DMS153 (cell line): ENCODE data around the gene VAMP8.
"Not testable (repeated sequence)": the region's sequence is repeated elsewhere in the genome, so short reads cannot be mapped to it uniquely, and the experiment has no call there.

Experiments
- DNase-seq: peaks from one replicate; lab custom pipeline; 2025; lab: John Stamatoyannopoulos, UW

Gene VAMP8

DNA sequence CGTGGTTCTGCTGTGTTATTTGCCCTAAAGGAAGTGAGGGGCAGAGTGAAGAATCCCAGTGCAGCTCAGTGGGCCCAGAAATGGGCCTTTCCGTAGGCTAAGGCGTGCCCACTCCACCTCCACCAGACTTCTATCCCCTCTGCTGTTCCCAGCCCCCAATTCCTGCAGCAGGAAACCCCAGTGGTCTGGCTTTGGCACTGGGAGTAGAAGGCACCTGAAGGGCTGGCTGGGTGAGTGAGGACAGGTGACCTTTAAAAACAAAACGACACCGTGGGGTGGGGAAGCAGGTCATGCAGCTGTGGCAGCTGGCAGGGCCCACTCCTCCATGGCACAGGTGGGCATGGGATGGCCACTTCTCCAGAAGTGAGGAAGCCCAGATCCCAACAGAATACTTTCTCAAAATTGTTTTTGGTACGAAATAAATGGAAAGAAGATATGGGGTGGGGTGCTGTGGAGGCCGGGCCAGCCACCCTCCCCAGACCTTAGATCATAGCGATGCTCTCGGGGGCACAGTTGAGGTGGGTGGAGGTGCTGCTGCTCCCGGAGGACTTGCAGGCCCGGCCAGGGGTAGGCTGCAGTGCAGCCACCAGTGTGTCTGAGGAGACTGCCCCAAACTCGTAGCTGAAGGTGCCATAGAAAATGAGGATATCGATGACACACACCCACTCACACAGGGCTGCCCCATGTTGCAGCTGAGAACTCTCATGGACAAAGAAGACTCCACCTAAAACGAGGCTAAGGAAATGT, 21.4 kb downstream of the VAMP8 start:
- DNase-seq = no peak

DNA sequence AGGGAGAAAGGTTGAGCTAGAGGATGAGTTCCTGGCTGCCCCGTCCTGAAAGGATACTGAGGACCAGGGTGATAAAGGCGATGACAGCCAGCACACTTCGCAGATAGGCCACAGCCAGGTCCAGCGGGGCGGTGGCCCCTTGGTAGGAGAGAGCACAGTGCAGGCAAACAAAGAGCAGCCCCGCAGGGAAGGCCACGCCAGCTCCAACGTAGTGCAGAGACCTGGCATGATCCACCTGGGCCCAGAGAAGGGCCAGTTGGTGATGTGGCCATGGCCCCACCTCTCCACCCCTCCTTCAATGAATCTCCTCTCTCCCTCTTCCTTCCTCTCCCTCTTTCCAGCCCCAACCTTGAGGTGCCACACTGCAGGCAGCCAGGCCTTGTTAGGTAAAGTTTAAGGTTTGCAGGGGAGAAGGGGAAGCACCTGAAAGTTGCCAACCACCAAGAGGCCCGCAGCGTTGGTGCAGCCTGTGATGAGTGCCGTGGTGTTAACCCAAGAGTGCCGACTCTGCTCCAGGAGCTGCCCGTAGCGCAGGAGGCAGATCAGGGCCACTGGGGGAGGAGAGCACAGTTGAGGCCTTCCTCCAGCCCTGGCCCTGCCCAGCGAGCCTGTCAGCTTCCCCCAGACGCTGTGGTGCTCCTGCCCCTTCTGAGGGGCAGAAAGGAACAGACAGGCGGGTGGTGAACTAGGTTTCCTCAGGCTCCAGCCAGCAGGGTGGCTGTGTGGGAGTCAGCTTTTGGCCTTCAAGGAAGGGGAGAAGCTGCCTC, 22.3 kb downstream of the VAMP8 start:
- no peak for DNase-seq

DNA sequence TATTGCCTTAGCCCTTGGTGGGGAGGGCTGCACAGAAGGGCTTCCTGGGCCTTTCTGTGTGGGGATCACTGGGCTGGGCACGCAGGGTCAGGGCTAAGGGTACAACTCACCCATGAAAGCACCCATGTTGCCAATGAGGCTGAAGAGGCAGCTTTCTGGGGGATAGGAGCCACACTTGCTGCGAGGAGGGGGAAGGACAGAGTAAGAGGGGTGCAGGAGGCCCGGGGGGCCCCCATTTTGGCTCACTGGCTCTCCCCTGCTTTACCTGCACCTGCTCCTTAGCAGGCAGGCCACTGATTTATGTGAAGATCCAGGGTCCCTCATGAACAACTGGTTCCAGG, 22.8 kb downstream of the VAMP8 start:
- DNase-seq = no peak

DNA sequence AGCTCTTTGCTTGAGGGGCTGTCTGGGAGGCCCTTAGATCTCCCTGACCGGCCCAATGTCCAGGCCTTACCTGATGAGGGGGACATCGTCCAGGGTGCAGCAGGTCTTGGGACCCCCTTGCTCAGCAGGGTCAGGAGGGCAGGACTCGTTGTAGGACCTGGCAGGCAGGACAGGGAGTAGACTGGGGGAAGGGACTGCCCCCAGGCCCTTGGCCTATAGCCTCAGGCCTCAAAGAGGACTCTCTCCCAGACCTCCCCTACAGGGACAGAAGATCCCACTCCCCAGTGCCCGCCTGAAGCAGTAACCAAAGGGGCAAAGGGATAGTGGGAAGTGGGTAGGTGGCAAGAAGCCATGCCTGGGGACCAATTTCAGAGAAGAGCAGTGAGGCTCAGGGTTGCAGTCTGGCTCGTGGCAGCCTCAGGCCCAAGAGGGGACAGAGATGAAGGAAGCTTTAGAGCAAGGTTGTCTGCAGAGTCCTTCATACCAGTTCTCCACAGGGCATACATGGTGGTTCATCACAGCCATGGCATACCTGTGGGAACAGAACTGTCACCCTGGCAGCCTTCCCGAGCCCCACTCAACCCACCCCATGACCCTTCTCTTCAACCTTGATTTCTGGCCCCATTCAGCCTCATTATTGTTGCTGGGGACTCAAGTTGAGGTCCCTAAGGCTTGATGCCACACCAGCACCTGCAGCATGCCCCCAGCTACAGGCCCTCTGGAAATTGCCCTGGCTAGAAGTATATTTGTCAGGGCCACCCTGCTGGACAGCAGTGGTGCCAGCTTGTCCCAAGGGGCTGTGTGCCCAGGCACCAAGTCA, 23.8 kb downstream of the VAMP8 start:
- DNase-seq = no peak

DNA sequence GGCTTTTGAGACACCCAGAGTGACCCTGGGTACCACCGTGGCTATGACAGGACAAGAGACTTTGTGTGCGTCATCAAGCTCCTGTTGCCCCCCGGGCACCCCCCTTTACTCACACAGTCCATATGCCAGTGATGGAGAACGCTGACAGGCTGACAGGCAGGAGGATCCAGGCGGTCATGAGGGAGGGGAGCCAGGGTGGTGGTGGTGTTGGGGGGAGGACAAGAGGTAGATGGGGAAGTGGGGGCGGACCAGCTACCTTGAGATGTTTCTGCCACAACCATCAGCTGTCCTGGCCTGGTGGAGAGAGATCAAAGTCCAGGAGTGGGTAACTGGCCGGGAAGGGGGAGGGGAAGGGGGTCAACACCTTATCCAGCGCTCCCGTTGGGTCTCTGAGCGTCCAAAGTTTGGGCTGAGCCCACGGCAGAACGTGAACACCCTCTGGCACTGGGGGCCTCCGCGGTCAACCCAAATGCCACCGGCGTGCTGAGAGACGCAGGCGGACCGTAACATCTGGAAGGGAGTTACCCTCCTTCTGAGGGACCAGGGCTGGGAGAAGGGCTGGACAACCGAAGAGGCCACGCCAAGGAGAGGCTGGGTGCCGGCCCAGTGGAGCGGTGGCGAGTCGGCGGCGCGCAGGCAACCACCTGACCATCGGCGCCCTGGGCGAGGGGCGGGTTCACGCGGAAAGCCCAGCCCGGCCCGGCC, 24.5 kb downstream of the VAMP8 start:
- no peak for DNase-seq

DNA sequence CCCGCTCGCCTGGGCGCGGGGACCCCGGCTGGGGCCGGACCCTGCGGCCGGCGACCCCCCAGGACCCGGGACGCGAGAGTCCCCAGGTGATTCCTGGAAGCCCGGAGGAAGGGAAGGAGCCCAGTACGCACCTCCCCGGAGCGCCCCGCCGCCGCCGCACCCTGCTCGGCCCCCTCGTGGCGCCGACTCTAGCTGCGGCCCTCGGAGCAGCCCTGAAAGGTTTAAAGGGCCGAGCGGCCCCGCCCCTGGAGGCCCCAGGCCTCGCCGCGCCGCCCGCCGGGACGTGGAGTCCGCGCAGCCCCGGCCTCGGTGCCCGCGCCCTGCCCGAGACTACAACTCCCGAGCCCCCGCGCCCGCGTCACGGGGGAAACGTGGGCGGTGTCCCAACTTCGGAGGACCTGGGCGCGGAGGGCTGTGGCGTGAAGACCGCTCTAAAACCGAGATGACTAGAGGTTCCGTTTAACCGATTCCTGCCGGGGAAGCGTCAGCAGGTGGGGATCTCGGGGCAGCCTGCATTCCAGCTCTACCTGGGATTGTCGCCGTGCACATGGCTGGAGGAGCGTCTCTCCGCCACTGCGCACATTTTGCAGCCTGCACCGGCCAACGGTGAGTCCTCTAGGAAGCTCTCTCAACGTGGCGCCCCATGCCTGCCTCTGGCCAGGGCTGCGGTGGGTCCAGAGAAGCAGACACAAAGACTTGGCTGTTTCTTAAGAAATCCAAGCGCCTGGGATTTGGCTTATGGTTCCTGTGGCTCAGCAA, 25.3 kb downstream of the VAMP8 start, which contains the start of gene TMEM150A:
TSS of gene TMEM150A (minus strand) at position 223 of the 759 bp plus-strand sequence. CDS start 750 bp downstream, outside the sequence.
- DNase-seq = peak; percentile 69

DNA sequence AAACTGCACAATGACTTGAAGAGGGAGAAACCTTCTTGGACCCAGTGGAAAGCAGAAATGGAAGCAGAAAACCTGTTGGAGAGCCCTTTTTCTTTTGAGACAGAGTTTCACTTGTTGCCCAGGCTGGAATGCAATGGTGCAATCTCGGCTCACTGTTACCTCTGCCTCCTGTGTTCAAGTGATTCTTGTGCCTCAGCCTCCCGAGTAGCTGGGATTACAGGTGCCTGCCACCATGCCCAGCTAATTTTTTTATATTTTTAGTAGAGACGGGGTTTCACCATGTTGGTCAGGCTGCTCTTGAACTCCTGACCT, 26.7 kb downstream of the VAMP8 start:
- not testable (repeated sequence) for DNase-seq

DNA sequence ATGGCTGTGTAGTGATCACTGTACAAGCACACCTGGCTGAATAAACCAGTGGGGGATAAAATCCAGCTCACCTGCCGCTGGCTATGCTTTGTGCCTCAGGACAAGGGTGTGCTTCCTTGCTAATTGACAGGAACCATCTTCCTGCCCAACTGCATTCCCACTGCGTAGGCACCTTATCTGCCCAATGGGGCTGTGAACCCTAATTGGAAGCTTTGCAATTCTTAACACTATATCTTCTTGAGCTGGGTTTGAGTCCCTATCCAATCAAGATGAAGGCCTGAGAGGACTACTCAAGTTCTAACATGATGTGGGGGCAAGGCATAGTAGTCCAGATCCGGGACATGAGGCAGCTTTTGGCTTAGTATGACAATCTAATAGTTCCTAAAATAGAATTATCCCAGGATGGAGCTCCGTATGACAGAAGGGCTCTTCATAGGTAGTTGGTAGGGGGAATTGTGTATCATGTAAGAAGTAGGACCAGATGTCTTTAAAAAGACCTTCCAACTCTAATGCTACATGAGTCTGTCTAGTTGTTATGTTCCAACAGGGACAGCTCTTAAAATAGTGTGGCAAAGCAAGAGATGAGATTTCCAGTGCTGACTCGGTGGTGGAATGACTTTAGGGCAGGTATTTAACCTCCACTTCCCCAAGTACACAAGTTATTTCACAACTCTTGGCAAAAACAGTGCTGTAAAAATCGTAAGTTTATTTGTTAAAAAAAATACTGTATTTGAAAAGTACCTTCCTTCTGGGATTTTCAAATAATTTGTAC, 27.4 kb downstream of the VAMP8 start:
- DNase-seq = no peak

DNA sequence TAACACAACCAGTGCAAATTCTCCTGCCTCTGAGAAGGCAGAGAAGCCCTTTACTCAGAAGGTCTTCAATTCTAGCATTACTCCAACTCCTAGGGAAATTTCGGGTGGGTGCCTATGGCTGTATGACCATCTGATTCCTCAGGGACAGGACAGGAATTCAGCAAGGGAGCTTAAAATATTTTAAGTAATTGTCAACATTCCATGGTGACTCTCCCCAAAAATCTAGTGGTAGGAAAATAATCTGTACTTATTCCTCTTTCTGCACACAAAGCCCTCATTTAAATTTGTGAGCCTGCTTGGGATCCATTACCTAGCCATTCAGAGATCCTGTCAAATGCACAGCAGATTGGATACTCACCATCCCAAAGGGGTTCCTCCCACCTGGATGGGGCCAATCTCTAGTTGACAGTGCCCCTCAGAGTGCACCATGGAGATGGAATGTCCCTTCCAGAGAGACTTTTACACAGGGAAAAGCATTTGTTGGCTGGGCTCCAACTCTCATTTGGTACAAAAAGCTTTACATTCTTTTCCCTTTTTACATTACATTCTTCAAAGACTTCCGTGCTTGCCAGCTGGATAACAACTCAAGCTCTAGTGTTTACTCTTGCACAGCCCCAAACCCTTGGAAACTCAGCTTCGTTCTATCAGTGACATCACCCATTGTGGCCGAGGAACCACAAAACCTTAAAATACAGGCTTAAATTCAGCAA, 28.2 kb downstream of the VAMP8 start:
- no peak for DNase-seq

DNA sequence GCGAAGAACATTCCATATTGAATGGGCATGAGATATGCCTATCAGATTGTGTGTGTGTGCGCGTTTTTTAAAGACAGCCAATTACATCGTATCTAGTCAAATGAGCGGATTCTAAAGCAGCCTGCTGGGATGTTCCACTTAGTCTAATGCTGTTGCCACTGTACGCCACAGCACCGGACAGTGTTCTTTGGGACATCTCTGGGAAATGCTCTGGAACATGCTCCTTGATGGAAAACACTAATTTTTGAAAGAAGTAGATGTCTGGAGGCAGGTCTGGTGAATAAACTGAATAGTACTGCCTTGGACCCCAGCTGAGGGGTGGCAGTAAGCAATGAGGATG, 28.7 kb downstream of the VAMP8 start:
- no peak for DNase-seq

DNA sequence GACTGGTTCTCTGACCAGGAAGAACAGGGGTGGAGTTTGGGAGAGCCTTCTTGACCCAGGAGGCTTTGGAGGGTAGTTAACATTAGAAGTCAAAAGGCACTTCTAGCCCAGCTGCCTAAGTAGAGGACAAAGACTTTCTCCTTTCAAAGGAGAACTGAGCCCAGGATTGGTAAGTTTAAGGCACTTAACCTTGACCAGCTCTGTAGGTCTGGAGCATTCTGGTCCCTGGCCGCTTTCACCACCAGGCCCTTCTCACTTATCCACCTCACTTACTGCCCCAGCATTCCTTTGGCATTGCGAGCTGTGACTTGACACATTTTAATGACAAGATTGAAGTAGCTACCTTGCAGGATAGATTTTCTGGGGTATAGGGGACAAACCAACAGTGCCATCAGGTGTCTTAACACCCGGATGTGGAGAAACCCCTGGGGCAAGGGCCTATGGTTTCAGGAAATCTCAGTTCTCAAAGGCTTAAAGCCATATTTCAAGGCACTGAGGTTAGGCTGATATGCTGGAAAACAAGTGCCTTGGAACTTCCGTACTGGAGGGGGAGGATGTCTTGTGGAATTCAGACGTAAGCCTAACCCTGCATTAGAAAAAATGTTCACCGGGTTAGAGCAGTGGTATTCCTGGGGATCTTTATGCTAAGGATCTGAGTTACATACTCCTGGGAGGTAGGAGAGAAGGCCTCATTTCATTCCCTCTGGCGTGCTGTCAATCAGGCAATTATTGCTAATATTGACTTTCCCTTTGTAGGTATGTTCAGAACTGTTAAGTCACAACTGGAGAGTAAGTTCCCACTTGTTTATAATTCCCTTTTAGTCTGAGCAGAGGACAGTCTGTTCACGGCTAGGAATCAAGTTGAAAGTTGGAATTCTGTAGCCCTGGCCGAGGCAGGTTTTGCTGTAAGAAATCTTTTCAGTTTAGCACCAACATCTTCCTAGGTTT, 30.2 kb downstream of the VAMP8 start:
- DNase-seq = no peak

DNA sequence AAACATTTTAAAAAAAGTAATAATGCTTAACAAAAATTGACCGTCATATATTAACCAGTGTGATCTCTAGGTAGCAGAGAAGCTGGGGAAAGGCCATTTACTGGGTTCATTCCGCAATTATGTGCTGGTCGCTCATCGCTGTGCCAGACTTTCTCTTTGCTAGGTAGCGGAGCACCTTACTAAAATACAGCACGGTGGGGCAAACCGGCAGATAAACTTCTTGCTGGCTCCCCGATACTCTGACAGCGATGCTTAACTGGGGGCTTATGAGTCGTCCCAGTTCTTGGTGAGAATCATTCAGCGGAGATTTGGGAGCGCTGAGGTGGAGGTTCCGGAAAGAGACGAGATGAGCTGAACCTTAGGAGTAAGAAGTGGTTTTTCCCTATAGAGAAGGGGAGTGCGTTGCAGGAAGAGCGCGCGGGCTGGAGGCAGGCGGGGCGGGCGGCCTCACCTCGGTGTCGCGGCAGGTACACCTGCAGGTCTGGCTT, 33.9 kb downstream of the VAMP8 start:
- no peak for DNase-seq

DNA sequence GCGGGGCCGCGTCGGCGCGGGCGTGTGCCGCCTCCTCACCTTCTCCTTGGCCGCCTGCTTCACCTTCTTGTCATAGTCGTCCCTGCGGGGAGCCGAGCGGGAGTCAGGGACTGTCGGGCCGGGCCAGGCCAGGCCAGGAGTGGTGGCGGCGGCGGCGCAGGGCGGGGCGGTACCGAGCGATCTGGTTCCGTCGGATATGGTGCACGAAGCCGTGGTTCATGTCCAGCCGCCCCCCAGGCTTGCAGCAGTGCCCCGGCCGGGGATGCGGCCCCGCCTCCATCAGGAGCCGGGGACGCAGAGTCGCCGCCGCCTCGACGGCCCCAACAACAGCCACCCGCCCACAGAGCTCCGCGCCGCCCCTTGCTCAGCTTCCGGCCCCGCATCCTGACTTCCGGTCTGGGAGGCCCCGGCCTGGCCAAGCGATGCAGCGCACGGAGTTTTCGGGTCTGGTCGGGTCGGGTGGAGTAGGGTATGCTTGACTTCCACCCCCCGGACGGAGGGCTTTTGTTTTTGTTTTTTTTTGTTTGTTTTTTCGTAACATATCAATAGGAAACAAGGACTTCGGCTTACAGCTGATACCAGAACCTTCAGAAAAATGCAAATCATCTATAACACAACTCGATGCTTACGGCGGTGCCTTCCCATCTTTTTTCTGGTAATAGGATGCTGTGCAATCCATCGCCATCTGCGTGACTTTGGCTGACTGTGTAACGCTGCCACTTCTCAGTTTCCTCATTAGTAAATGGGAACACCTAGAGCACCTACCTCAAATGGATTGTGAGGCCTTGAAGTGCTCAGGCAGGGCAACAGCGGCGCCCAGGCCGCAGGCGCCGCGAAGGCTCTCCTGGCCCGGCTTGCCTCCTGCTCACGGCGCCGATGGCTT, 34.6 kb downstream of the VAMP8 start, which contains the start of gene C2orf68:
TSS of gene C2orf68 (minus strand) at position 362 of the 883 bp plus-strand sequence. CDS start at position 280, 82 bp downstream.
- DNase-seq = peak; percentile 78

DNA sequence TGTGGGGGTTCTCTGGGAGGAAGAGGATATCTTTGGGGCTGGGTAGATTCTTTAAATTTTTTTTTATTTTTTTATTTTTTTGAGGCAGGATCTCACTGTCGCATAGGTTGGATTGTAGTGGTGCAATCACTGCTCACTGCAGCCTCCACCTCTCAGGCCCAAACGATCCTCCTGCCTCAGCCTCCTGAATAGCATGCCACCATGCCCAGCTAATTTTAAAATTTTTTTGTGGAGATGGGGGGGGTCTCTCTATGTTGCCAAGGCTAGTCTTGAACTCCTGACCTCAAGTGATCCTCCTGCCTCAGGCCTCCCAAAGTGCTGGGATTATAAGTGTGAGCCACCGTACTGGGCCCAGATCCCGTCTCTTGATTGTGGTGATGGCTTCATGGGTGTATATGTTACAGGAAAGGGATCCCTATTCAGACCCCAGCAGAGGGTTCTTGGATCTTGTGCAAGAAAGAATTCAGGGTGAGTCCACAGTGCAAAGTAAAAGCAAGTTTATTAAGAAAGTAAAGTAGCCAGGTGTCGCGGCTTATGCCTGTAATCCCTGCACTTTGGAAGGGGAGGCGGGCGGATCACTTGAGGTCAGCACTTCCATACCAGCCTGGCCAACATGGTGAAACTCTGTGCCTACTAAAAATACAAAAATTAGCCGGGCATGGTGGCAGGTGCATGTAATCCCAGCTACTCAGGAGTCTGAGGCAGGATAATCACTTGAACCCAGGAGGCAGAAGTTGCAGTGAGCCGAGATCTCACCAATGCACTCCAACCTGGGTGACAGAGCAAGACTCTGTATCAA, 36.5 kb downstream of the VAMP8 start:
- no peak for DNase-seq

DNA sequence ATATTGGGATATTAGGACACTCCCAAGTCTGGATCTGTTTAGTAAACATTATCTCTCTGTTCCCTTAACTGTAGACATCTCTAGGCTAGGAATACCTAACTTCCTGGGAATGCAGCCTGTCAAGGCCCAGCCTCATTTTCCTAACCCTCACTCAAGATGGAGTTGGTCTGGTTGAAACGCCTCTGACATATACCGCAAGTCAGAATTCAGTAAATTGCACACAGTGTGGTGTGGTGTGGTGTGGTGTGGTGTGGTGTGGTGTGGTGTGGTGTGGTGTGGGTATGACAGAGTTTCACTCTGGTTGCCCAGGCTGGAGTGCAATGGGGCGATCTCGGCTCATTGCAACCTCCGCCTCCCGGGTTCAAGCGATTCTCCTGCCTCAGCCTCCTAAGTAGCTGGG, 37.4 kb downstream of the VAMP8 start:
- DNase-seq = not testable (repeated sequence)

DNA sequence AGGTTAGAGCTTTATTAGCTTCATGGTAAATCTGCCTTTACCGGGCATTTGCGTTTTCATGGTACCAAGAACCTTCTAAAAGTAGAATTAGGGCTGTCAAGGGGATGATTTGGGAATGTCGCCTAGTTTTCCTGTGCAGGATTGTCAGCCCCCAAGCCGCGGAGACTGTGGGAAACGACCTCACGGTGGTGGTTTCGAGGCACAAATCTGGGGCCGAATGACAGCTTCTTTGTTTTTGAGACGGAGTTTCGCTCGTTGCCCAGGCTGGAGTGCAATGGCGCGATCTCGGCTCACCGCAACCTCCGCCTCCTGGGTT, 38.0 kb downstream of the VAMP8 start:
- no peak for DNase-seq

DNA sequence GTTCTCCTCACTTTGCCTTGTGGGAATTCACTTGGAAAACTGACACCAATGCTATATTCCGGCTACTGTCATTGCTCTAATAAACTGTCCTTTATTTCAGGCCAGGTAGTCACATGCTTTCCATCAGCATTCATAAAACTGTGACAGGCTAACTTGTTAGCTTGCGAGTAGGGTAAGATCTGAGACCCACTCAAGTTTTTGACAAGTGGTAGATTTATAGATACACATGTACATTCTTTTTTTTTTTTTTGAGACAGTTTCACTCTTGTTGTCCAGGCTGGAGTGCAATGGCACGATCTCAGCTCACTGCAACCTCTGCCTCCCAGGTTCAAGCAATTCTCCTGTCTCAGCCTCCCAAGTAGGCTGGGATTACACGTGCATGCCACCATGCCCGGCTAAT, 40.3 kb downstream of the VAMP8 start:
- DNase-seq = not testable (repeated sequence)
